Erythroblast (primary cell): Measurements from ENCODE around the gene CSNK1G2.

Source experiments
- GATA1 ChIP-seq: IDR thresholded peaks from 2 replicates; pipeline ENCODE4 v1.6.1; 2011; ENCODE audit warnings: low read depth, mild to moderate bottlenecking, control low read depth, low read length, moderate library complexity
- POLR2A ChIP-seq: IDR thresholded peaks from 2 replicates; pipeline ENCODE4 v1.6.1; 2011; ENCODE audit warnings: mild to moderate bottlenecking, low read length

DNA sequence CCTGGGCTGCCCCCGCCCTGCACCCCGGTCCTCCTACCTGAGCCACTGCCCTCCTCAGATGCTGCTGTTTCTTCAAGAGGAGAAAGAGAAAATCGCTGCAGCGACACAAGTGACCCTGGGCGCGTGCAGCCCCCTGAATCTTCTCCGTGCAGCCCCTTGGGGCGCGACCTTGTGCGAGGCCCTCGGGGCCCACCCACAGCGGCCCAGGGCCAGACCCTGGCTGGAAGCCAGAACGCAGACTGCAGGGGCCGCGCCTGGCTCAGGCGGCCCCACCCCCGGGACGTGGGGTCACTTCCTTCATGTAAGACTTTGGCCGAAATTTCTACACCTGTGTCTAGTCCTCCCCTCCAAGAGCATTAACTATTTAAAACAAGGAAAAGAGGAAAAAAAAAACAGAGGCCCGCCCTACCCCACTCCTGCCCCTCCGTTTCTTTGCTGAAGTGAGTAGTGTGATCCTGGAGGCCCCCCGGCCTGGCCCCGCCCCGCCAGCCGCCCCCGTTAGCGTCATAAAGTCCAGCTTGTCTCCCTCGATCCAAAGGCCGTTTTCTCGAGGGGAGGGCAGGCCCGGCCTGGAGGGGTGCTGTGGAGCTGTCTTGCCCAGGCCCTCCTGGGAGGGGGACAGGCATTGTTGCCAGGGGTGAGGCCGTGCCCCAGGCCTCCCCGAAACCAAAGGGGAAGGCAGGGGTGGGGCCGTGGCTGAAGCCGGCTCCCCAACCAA, 39.3 kb downstream of the CSNK1G2 start:
- TF ChIP-seq POLR2A (no peak), GATA1 (no peak)
